HPDE6-E6E7 (cell line): ENCODE data around the gene TMC3.
"Not testable (repeated sequence)": the region's sequence is repeated elsewhere in the genome, so short reads cannot be mapped to it uniquely, and the experiment has no call there.

Source experiments
- DNase-seq: peaks from one replicate; pipeline ENCODE4 v3.0.0; 2011; ENCODE audit warnings: missing footprints; ENCODE audit errors: extremely low spot score

The TMC3 gene

GRCh38 chr15:81384891-81385720 lies 11.1 kb upstream of the TMC3 start:
- DNase-seq: no peak

GRCh38 chr15:81381720-81382119 lies 7.7 kb upstream of the TMC3 start:
- no peak for DNase-seq

- no peak for DNase-seq
Measured at GRCh38 chr15:81380668-81381067, 6.7 kb upstream of the TMC3 start.

- no peak for DNase-seq
Measured at GRCh38 chr15:81380203-81380602, 6.2 kb upstream of the TMC3 start.

- no peak for DNase-seq
Measured at GRCh38 chr15:81379269-81379668, 5.3 kb upstream of the TMC3 start.

- DNase-seq: no peak
Measured at GRCh38 chr15:81378443-81378842, 4.4 kb upstream of the TMC3 start.

GRCh38 chr15:81377871-81378270 lies 3.9 kb upstream of the TMC3 start:
- no peak for DNase-seq

- DNase-seq: no peak
Measured at GRCh38 chr15:81376231-81376630, 2.2 kb upstream of the TMC3 start.

GRCh38 chr15:81375461-81375860 lies 1.4 kb upstream of the TMC3 start:
- DNase-seq: no peak

GRCh38 chr15:81373176-81373575 lies 837 bp downstream of the TMC3 start:
- no peak for DNase-seq

- DNase-seq: no peak
Measured at GRCh38 chr15:81372575-81372974, 1.4 kb downstream of the TMC3 start.

- DNase-seq: no peak
Measured at GRCh38 chr15:81363718-81364500, 10.1 kb downstream of the TMC3 start.

- no peak for DNase-seq
Measured at GRCh38 chr15:81363276-81363675, 10.7 kb downstream of the TMC3 start.

- DNase-seq: no peak
Measured at GRCh38 chr15:81362790-81363189, 11.2 kb downstream of the TMC3 start.

- no peak for DNase-seq
Measured at GRCh38 chr15:81361891-81362290, 12.1 kb downstream of the TMC3 start.

GRCh38 chr15:81360491-81360890 lies 13.5 kb downstream of the TMC3 start:
- no peak for DNase-seq

GRCh38 chr15:81358248-81358647 lies 15.8 kb downstream of the TMC3 start:
- DNase-seq: no peak

GRCh38 chr15:81357180-81357686 lies 16.8 kb downstream of the TMC3 start:
- DNase-seq: no peak

- no peak for DNase-seq
Measured at GRCh38 chr15:81356252-81356651, 17.8 kb downstream of the TMC3 start.

- DNase-seq: no peak
Measured at GRCh38 chr15:81351651-81352050, 22.4 kb downstream of the TMC3 start.

GRCh38 chr15:81349271-81349670 lies 24.7 kb downstream of the TMC3 start:
- no peak for DNase-seq

- not testable (repeated sequence) for DNase-seq
Measured at GRCh38 chr15:81348691-81349090, 25.3 kb downstream of the TMC3 start.

GRCh38 chr15:81347910-81348309 lies 26.1 kb downstream of the TMC3 start:
- DNase-seq: no peak
